HG02571 (cell line): ENCODE results near the gene ANKHD1.
"Not testable (repeated sequence)": the region's sequence is repeated elsewhere in the genome, so short reads cannot be mapped to it uniquely, and the experiment has no call there.

Experiments
- ATAC-seq: cut with Tn5 transposase; IDR thresholded peaks from one replicate; pipeline ENCODE4 v1.9.1; 2021; ENCODE audit warnings: mild to moderate bottlenecking, moderate library complexity; ENCODE audit not compliant: unreplicated experiment

Gene ANKHD1

DNA sequence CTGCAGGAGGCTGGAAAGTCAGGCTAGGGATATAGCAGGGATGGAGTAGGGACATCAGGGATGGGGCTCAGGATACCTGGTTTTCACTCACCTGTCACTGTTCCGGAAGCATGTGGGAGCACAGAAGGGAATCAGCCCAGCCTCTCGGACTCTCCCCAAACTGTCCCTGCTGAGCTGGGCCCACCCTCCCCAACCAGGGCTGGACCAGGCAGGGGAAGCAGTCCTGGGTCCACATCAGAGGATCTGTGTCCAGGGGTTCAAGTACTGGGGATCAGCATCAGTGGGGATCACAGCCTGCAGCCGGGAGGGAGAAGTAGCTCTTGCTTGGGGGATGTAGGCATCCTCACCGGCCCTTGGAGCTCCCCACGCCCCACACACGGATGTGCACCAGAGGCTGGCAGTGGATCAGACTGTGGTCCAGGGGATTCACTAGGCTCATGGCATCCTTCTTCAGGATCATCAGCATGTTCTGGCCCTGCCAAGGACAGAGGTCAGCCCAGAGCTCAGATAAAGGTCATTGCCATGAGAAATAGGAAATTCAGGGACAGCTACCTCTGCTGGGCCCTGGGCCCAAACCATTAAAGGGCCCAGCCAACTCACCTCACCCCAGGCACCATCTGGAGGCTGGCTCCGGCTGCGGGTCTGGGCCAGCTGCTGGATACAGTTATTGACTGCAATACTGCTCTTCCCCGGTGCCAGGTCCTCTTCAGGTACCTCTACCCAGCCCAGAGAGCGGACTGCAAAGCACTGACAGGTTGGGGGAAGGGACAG is 160.3 kb downstream of the ANKHD1 start:
- no peak for ATAC-seq

- no peak for ATAC-seq
Measured at GRCh38 chr5:140563596-140563995, 162.0 kb downstream of the ANKHD1 start.

DNA sequence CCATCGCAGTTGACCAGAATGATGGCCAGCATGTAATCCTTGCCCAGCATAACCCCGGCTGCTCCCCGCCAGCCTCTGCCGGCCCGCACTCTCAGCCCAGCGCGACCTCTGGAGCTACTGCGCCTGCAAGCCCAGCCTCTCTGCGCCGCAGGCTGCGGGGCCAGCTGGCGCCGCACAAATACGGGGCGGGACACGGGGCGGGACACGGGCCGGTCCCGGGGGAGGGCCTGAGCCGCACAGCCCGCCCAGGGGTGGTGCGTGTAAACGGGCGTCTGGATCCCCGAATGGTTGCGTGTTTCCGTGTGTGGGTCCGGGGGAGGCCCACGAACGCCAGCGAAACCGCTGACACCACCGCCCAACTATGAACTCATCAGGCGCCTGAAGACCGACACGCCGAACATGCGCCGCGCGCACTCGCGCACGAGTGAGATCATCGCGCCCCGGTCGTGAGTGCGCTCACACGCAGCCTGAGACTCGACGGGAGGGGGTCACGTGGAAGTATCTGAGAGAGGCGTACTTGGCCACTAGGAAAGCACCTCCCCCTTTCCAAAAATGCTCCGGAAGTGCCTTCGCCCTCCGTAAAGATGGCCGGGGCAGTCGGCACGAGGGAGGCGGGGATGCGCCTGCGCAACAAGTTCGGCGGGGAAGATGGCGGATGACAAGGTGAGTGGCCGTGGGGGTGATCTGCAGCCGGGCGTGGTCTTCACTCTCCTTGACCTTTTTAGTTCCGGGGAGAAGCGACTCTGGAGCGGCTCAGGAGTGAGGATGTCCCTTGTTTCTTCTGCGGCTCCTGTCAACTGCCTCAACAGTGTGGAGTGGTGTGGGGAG is 162.8 kb downstream of the ANKHD1 start, which contains the start of the genes APBB3 and SLC35A4:
Gene APBB3 (minus strand): TSS at position 403 of the 828 bp plus-strand sequence. CDS start 353 bp downstream, at position 50.
Gene SLC35A4 (plus strand): TSS at position 633 of the 828 bp plus-strand sequence. CDS start 2,342 bp downstream, outside the sequence.
- peak; percentile 87 for ATAC-seq

GRCh38 chr5:140565024-140565779 is 163.6 kb downstream of the ANKHD1 start:
- peak; percentile 3 for ATAC-seq

GRCh38 chr5:140565780-140566095 is 164.1 kb downstream of the ANKHD1 start:
- no peak for ATAC-seq

- no peak for ATAC-seq
Measured at GRCh38 chr5:140566665-140567064, 165.0 kb downstream of the ANKHD1 start.

- no peak for ATAC-seq
Measured at GRCh38 chr5:140567136-140567818, 165.6 kb downstream of the ANKHD1 start.

- no peak for ATAC-seq
Measured at GRCh38 chr5:140567871-140568270, 166.2 kb downstream of the ANKHD1 start.

DNA sequence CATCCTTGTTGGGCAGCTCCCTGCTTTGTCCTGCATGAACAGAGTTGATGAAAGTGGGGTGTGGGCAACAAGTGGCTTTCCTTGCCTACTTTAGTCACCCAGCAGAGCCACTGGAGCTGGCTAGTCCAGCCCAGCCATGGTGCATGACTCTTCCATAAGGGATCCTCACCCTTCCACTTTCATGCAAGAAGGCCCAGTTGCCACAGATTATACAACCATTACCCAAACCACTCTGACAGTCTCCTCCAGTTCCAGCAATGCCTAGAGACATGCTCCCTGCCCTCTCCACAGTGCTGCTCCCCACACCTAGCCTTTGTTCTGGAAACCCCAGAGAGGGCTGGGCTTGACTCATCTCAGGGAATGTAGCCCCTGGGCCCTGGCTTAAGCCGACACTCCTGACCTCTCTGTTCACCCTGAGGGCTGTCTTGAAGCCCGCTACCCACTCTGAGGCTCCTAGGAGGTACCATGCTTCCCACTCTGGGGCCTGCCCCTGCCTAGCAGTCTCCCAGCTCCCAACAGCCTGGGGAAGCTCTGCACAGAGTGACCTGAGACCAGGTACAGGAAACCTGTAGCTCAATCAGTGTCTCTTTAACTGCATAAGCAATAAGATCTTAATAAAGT is 166.9 kb downstream of the ANKHD1 start:
- no peak for ATAC-seq

DNA sequence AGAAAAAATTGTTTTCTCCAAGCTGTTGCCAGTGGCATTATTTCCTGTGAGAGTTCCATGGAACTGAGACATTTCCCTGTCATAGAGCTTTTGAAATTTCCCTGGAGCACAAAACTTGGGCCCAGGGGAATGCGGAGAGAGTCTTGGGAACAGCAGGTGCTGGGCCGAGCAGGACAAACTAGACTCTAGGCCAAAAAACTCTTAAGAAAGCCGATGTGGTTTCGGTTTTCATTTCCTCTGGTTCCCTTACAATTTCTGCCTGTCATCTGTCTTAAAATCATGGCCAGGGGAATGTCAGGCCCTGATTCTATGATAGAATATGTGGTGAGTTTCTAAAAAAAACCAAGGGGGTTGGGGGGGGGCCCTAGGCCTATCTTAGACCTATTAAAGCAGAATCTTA is 167.6 kb downstream of the ANKHD1 start:
- ATAC-seq: no peak

GRCh38 chr5:140570058-140570457 is 168.4 kb downstream of the ANKHD1 start:
- ATAC-seq: no peak

GRCh38 chr5:140570488-140570887 is 168.9 kb downstream of the ANKHD1 start:
- ATAC-seq: no peak

DNA sequence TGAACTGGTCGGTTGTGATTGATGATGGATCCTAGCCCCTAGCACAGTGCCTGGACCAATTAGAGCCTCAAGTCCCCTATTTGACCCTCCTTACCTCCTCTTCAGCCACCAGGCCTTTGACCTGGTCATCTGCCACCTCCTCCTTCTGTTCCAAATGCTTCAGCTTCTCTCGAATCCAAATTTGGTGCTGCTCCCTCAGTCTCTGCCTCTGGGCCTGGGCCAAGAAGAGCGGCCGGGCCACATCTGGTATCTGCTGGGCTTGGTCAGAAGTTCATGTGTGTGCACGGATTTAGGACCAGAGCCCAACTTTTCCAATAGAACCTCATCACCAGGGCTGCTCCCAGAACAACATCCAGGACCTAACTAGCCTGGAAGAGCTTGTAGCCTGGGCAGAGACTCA is 169.5 kb downstream of the ANKHD1 start:
- no peak for ATAC-seq

DNA sequence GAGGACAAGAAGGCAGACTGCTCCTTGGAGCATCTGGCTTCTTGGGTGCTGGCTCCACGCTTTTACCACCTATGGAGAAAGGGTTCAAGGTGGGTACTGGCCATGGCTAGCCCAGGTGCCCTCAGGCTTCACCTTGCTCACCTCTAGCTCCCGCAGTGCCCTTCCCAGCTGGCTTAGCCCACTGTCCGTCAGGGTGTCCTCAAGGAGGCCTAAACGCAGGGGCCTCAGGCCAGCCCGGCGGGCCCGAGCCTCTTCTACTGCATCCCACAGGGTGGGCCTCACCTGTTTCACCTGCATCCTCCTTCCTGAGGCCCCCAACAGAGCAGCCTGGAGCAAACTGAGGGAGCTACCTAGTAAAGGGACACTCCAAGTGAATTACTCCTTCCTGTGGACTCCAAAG is 172.1 kb downstream of the ANKHD1 start:
- no peak for ATAC-seq

DNA sequence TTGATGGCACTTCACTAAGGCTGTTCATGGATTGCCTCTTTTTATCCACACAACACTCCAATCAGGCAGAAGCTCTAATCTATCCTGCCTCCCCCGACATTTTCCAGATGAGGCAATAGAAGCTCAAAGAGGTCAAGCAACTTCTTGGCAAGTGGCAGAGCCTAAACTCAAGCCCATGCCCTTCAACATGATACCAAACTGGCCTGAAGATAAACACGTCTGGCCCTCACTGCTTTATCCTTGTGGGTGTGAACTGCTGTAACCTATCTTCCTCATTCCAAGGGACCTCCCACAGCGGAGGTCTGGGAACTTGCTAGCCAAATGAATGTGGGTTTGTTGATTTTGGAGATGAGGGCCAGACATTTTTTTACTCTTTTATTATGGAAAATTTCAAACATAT is 172.5 kb downstream of the ANKHD1 start:
- no peak for ATAC-seq

DNA sequence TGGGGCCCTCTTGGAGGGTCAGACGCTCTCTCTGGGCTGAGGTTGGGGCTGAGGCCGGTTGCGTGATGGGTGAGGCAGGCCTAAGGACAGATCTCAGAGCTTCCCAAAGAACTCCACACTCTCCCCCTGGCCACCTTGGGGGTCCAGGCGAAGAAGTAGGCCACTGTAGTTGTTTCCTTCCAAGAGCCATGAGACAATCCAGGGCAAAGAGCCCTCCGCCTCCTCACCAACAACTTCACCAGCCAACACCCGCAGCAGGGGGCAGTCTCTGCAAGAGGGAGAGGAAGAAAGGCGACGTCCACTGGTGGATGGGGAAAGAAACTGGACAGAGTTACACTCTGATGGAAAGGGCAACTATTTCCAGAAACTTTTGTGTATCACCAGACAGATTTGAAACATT is 173.7 kb downstream of the ANKHD1 start:
- no peak for ATAC-seq

GRCh38 chr5:140576776-140577201 is 175.2 kb downstream of the ANKHD1 start:
- ATAC-seq: no peak

GRCh38 chr5:140579188-140579747 is 177.6 kb downstream of the ANKHD1 start:
- ATAC-seq: not testable (repeated sequence)

DNA sequence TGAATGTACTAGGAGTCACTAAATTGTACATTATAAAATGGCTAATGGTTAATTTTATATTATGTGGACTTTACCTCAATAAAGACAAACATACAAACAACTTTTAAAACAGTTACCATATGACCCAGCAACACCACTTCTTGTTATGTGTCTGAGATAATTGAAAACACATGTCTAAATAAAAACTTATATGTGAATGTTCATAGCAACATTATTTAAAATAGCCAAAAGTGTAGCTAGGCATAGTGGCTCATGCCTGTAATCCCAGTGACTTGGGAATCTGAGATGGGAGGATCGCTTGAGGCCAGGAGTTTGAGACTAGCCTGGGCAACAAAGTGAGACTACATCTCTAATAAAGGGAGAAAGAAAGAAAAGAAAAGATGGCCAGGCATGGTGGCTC is 185.9 kb downstream of the ANKHD1 start:
- ATAC-seq: no peak
